ENCODE data around the gene UBE2G2.

Gene UBE2G2

DNA sequence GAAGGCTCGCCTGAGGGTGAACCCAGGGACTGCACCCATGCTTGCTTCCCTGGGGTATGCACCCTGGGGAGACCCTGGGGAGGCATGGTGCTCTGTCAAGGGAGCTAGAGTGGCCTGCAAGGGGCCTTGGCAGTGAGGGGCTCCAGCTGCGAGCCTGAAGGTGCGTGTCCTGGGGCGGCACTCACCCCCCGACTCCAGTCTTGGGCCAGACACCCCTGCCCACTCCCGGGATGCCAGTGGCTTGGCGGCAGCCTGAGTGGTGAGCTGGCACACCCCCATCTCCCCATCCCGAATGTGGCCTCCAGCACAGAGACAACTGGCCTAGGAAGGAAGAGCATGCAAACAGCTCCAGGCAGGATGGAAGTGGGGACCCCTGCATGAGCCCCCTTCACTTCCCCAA, 13.6 kb upstream of the UBE2G2 start:
- DNase-seq: no peak
- Histone ChIP-seq H3K27ac (ENCODE audit: insufficient read depth, low read length, poor library complexity, severe bottlenecking) (no peak overlapping the region), H3K36me3 (ENCODE audit: control insufficient read depth, insufficient read depth, low read length) (no peaks in the 10 kb centered on the region)

DNA sequence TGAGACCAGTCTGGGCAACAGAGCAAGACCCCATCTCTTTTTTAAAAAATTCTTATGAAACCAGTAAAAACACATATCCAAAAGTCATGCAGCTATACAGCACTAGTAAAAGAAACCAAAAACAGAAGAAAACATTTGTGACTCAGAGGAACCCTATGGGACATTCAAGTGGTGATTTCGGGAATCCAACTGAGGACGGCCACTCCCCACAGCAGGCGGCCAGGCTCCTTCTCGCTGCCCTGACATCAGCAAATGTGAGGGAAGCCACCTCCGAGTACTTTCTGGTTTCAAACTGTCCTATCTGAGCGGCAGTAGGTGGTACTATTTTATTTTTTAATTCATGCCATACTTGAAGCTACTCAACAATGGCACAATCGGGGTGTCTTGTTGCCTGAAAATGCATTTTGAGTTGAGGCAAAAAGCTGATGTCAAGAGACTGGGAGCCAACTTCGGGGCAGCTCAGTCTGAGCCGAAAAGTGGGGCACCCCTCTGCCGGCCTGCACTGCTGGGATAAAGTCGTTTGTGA, 12.9 kb upstream of the UBE2G2 start:
- peaks cover 14% of the 10 kb centered on the region for H3K4me1 ChIP-seq (ENCODE audit: control insufficient read depth, insufficient read depth, low read length, poor library complexity, severe bottlenecking)
- H3K27me3 ChIP-seq (replicated peaks; ENCODE audit: control insufficient read depth, insufficient read depth, low read length, poor library complexity, severe bottlenecking): no peaks in the 10 kb centered on the region
- H3K9me3 ChIP-seq (ENCODE audit: control insufficient read depth, low read length): no peaks in the 10 kb centered on the region
- no peak for DNase-seq
- peaks cover 6% of the 10 kb centered on the region for H3K36me3 ChIP-seq (ENCODE audit: control insufficient read depth, insufficient read depth, low read length)
- H3K4me3 ChIP-seq (ENCODE audit: insufficient read depth, low read depth, low read length, poor library complexity, severe bottlenecking): no peak overlapping the region
- no peak overlapping the region for H3K27ac ChIP-seq (ENCODE audit: insufficient read depth, low read length, poor library complexity, severe bottlenecking)

More for the DNA sequence above, 13.6 kb upstream of the UBE2G2 start:
- Histone ChIP-seq H3K4me1 (ENCODE audit: control insufficient read depth, insufficient read depth, low read length, poor library complexity, severe bottlenecking) (peaks cover 14% of the 10 kb centered on the region), H3K27me3 (replicated peaks; ENCODE audit: control insufficient read depth, insufficient read depth, low read length, poor library complexity, severe bottlenecking) (no peaks in the 10 kb centered on the region), H3K9me3 (ENCODE audit: control insufficient read depth, low read length) (no peaks in the 10 kb centered on the region), H3K4me3 (ENCODE audit: insufficient read depth, low read depth, low read length, poor library complexity, severe bottlenecking) (no peak overlapping the region)

DNA sequence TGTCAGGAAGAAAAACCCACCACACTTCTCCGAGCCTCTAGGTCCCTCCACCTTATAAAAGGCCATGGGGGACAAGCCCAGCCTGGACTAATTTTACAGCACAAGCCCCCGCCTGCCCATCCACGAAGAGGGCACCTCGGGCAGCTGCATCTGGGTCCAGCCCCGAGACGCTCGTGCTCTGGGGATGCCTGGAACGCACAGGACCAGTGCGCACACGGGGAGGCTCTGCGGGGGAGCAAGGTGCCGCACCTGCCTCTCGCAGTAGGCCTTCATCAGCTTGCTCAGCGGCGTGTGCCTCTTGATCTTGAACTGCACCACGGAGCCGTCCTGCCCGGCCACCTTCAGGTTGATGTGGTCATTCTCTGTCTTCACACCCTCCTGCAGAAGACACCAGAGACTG, 12.1 kb upstream of the UBE2G2 start:
- Histone ChIP-seq H3K9me3 (ENCODE audit: control insufficient read depth, low read length) (no peaks in the 10 kb centered on the region), H3K27ac (ENCODE audit: insufficient read depth, low read length, poor library complexity, severe bottlenecking) (no peak overlapping the region), H3K36me3 (ENCODE audit: control insufficient read depth, insufficient read depth, low read length) (peaks cover 9% of the 10 kb centered on the region), H3K27me3 (replicated peaks; ENCODE audit: control insufficient read depth, insufficient read depth, low read length, poor library complexity, severe bottlenecking) (no peaks in the 10 kb centered on the region), H3K4me3 (ENCODE audit: insufficient read depth, low read depth, low read length, poor library complexity, severe bottlenecking) (no peak overlapping the region), H3K4me1 (ENCODE audit: control insufficient read depth, insufficient read depth, low read length, poor library complexity, severe bottlenecking) (peaks cover 13% of the 10 kb centered on the region)
- no peak for DNase-seq

DNA sequence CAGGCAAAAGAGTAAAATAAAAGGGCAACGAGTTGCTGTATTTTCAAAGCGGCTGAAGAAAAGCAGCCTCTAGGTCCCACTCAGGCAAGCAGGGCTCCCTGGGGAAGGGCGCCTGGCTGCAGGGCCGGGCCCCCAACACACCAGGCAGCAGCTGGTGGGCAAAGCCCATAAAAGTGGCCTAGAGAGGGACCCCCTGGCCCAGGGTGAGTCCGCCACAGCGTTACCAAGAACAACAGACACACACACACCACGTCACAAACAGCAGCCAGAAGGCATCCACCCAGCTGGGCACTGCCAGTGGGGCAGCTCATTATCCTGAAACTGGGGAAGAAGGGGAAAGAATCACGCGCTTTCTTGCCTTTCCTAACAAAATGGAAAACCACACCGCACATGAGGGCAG, 11.5 kb upstream of the UBE2G2 start:
- DNase-seq: no peak

DNA sequence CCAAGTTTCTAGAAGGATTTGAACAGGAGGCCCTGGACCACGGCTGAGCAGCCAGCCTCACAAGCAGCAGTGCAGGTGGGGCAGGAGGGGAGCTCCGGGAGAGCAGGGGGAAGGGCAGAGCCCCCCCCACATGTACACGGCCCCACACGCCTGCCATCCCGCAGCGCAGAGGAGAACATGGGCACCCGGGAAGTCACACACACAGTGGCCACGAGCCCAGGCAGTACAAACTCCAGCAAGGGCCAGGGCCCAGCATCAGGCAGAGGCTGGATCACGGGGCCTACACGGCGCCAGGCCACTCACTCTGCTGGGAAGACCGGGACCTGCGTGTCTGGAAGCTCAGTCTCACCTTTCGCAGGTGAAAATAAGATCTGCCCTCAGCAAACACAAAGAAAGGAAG, 11.0 kb upstream of the UBE2G2 start:
- peaks cover 9% of the 10 kb centered on the region for H3K4me1 ChIP-seq (ENCODE audit: control insufficient read depth, insufficient read depth, low read length, poor library complexity, severe bottlenecking)
- DNase-seq: no peak
- no peaks in the 10 kb centered on the region for H3K9me3 ChIP-seq (ENCODE audit: control insufficient read depth, low read length)
- no peak overlapping the region for H3K4me3 ChIP-seq (ENCODE audit: insufficient read depth, low read depth, low read length, poor library complexity, severe bottlenecking)
- H3K27me3 ChIP-seq (replicated peaks; ENCODE audit: control insufficient read depth, insufficient read depth, low read length, poor library complexity, severe bottlenecking): no peaks in the 10 kb centered on the region
- no peak overlapping the region for H3K27ac ChIP-seq (ENCODE audit: insufficient read depth, low read length, poor library complexity, severe bottlenecking)
- peaks cover 12% of the 10 kb centered on the region for H3K36me3 ChIP-seq (ENCODE audit: control insufficient read depth, insufficient read depth, low read length)

More for the DNA sequence above, 11.5 kb upstream of the UBE2G2 start:
- H3K27ac ChIP-seq (ENCODE audit: insufficient read depth, low read length, poor library complexity, severe bottlenecking): no peak overlapping the region
- no peak overlapping the region for H3K4me3 ChIP-seq (ENCODE audit: insufficient read depth, low read depth, low read length, poor library complexity, severe bottlenecking)
- peaks cover 9% of the 10 kb centered on the region for H3K4me1 ChIP-seq (ENCODE audit: control insufficient read depth, insufficient read depth, low read length, poor library complexity, severe bottlenecking)
- H3K36me3 ChIP-seq (ENCODE audit: control insufficient read depth, insufficient read depth, low read length): peaks cover 12% of the 10 kb centered on the region
- no peaks in the 10 kb centered on the region for H3K27me3 ChIP-seq (replicated peaks; ENCODE audit: control insufficient read depth, insufficient read depth, low read length, poor library complexity, severe bottlenecking)
- H3K9me3 ChIP-seq (ENCODE audit: control insufficient read depth, low read length): no peaks in the 10 kb centered on the region

DNA sequence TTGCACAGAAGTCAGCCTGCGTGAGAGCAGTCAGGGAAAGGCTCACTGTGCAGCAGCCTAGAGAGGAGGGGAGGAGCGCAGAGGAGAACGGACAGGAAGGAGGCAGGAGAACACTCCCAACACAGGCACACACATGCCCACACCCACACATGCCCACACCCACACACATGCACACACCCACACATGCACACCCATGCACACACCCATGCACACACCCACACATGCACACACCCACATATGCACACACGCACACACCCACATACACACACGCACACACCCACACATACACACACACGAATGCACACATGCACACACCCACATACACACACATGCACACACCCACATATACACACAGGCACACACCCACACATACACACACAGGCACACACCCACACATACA, 9.2 kb upstream of the UBE2G2 start:
- Histone ChIP-seq H3K36me3 (ENCODE audit: control insufficient read depth, insufficient read depth, low read length) (peaks cover 22% of the 10 kb centered on the region), H3K4me3 (ENCODE audit: insufficient read depth, low read depth, low read length, poor library complexity, severe bottlenecking) (no peak overlapping the region), H3K4me1 (ENCODE audit: control insufficient read depth, insufficient read depth, low read length, poor library complexity, severe bottlenecking) (no peaks in the 10 kb centered on the region), H3K27ac (ENCODE audit: insufficient read depth, low read length, poor library complexity, severe bottlenecking) (no peak overlapping the region), H3K9me3 (ENCODE audit: control insufficient read depth, low read length) (no peaks in the 10 kb centered on the region), H3K27me3 (replicated peaks; ENCODE audit: control insufficient read depth, insufficient read depth, low read length, poor library complexity, severe bottlenecking) (no peaks in the 10 kb centered on the region)
- no peak for DNase-seq

DNA sequence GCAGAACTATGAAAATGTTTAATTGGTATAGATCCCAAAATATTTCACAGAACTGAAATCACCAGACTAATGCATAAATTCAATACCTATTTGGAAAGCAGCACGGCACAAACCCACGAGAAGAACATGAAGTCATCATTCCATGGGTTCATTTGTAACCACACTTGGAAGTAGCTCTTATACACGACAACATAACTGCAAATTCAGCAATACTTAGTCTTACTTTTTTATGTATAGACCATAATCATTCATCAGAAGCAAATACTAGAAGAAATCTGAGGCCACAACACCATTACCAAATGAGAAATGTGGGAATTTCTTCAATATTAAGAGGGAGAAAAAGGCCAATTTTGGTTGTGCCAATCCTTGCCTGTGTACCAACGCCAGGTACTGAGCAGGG, 4.2 kb upstream of the UBE2G2 start:
- no peak for DNase-seq
- Histone ChIP-seq H3K4me3 (ENCODE audit: insufficient read depth, low read depth, low read length, poor library complexity, severe bottlenecking) (no peak overlapping the region), H3K36me3 (ENCODE audit: control insufficient read depth, insufficient read depth, low read length) (peaks cover 26% of the 10 kb centered on the region), H3K27me3 (replicated peaks; ENCODE audit: control insufficient read depth, insufficient read depth, low read length, poor library complexity, severe bottlenecking) (no peaks in the 10 kb centered on the region), H3K9me3 (ENCODE audit: control insufficient read depth, low read length) (no peaks in the 10 kb centered on the region), H3K4me1 (ENCODE audit: control insufficient read depth, insufficient read depth, low read length, poor library complexity, severe bottlenecking) (peaks cover 9% of the 10 kb centered on the region), H3K27ac (ENCODE audit: insufficient read depth, low read length, poor library complexity, severe bottlenecking) (no peak overlapping the region)

DNA sequence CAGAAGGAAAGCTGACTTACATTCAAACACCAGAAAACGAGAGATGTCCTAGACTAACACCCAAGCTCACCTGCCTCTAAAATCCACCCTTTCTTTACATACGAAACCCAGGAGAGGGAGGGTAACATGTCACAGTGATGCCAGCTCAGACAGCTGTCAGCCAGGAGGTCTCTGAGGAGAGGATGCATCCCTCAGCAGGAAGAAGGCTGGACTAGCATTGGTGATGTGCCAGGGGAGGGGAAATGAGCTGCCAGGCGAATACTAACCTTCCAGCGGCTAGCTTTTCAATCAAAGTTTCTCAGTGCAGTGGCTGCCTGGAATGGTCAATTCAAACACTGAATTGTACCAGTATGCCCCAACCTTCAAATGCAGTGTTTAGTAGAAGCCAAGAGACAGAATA, 3.6 kb upstream of the UBE2G2 start:
- Histone ChIP-seq H3K27me3 (replicated peaks; ENCODE audit: control insufficient read depth, insufficient read depth, low read length, poor library complexity, severe bottlenecking) (no peaks in the 10 kb centered on the region), H3K9me3 (ENCODE audit: control insufficient read depth, low read length) (no peaks in the 10 kb centered on the region), H3K27ac (ENCODE audit: insufficient read depth, low read length, poor library complexity, severe bottlenecking) (no peak overlapping the region), H3K4me1 (ENCODE audit: control insufficient read depth, insufficient read depth, low read length, poor library complexity, severe bottlenecking) (peaks cover 15% of the 10 kb centered on the region), H3K4me3 (ENCODE audit: insufficient read depth, low read depth, low read length, poor library complexity, severe bottlenecking) (no peak overlapping the region), H3K36me3 (ENCODE audit: control insufficient read depth, insufficient read depth, low read length) (peaks cover 26% of the 10 kb centered on the region)
- no peak for DNase-seq

DNA sequence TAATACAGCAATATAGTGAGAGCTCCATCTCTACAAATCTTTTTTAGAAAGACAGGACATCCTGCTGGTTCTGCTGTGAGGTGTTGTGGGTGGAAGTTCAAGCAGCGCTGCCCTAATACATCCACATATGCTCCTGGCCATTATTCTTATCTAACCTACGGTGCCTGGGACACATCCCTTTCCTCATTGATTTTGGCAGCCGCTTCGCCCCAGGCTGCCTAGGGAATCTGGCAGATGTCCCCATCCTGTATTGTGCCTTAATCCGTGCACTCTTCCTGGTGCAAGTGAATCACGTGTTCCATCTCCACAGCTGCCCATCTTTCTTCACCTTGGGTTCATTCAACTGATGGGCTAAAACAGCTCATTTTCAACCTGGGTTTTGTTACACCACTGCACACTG, 3.1 kb upstream of the UBE2G2 start:
- no peak overlapping the region for H3K4me3 ChIP-seq (ENCODE audit: insufficient read depth, low read depth, low read length, poor library complexity, severe bottlenecking)
- no peaks in the 10 kb centered on the region for H3K9me3 ChIP-seq (ENCODE audit: control insufficient read depth, low read length)
- H3K36me3 ChIP-seq (ENCODE audit: control insufficient read depth, insufficient read depth, low read length): peaks cover 22% of the 10 kb centered on the region
- peaks cover 17% of the 10 kb centered on the region for H3K4me1 ChIP-seq (ENCODE audit: control insufficient read depth, insufficient read depth, low read length, poor library complexity, severe bottlenecking)
- H3K27me3 ChIP-seq (replicated peaks; ENCODE audit: control insufficient read depth, insufficient read depth, low read length, poor library complexity, severe bottlenecking): no peaks in the 10 kb centered on the region
- no peak for DNase-seq
- H3K27ac ChIP-seq (ENCODE audit: insufficient read depth, low read length, poor library complexity, severe bottlenecking): no peak overlapping the region

DNA sequence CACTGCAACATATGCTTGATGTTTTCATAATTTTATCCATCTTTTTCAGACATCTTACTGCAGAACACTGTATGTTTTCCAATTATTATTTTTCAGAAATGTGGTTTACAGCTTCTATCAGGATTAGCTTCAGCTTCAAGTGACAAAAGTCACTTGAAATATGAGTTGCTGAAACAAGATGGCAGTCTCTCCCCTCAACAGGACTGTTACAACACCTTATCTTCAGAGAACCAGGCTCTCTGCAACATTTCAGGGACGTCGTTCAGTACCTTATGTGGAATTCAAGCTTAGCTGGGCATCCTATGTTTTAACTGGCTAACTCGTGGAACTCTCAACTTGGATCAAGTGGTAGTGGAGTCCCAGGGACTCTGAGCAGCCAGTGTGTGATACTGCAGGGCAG, 2.0 kb upstream of the UBE2G2 start:
- no peak overlapping the region for H3K4me3 ChIP-seq (ENCODE audit: insufficient read depth, low read depth, low read length, poor library complexity, severe bottlenecking)
- H3K9me3 ChIP-seq (ENCODE audit: control insufficient read depth, low read length): no peaks in the 10 kb centered on the region
- H3K4me1 ChIP-seq (ENCODE audit: control insufficient read depth, insufficient read depth, low read length, poor library complexity, severe bottlenecking): peaks cover 17% of the 10 kb centered on the region
- H3K36me3 ChIP-seq (ENCODE audit: control insufficient read depth, insufficient read depth, low read length): peaks cover 17% of the 10 kb centered on the region
- no peak for DNase-seq
- H3K27ac ChIP-seq (ENCODE audit: insufficient read depth, low read length, poor library complexity, severe bottlenecking): no peak overlapping the region
- H3K27me3 ChIP-seq (replicated peaks; ENCODE audit: control insufficient read depth, insufficient read depth, low read length, poor library complexity, severe bottlenecking): no peaks in the 10 kb centered on the region

Data from effector memory CD4-positive, alpha-beta T cell (primary cell).